Left lobe of liver (tissue), 2 donors: ENCODE measurements around the gene CHCHD10. TPM values are rescaled to one million over a fixed set of nuclear protein-coding genes. Genes with fewer than 3 reads are reported as not detected.
A peak's percentile ranks its signal among the peaks of the same experiment; 100 is the strongest.

Experiments used
- ATAC-seq: fragments of 200-7000 bp; cut with Tn5 transposase; one replicate; pipeline ENCODE4 v1.9.1; 2020; ENCODE audit warnings: mild to moderate bottlenecking, moderate library complexity
- DNase-seq: peaks from one replicate; pipeline ENCODE4 v3.0.0-alpha.2; 2020; ENCODE audit warnings: low spot score
- total RNA-seq: library from RNA; stranded (reverse); gene quantifications from one replicate; pipeline ENCODE4 v1.2.1, GENCODE V29; 2021
- donor health status: DM: no; HTN: no; CAD: no; lungs with moderate emphysema.
- donor health status: DM: no; HTN: yes; CAD: no.

The CHCHD10 gene
- total RNA-seq, 1 donor from 2014 or later: 320 TPM

GRCh38 chr22:23774114-23774921 is 6.5 kb upstream of the CHCHD10 start:
- ATAC-seq: no peak
- no peak for DNase-seq

DNA sequence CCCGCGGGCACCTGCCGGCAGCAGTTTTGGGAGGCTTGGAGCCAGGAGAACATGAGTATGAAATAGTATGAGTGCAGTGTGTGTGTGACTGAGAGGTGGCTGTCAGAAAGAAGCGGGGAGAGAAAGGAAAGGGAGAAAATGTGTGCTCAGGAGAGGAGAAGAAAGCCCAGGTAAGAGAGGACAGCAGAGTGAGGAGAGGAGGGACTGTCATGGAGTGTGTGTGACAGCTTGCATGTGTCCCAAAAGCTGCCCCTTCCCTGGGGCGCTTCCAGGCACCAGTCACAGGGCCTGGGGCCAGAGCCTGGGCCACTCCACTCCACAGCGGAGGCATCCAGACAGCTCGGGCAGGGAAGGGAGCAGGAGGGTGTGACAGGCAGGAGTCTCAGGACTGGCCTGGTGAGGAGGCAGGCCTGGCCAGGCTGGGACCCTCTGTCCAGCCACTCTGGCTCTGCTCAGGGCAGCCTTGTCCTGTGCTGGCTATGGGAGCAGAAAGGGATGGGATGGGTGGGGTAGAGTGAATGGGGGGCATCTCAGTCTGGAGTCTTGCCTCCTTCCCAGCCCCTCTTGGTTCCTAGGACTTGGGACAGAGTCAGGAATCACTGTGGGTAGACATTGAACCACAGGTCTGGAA is 5.8 kb upstream of the CHCHD10 start:
- no peak for DNase-seq
- ATAC-seq: no peak

- ATAC-seq: peak; percentile 35
- peak; percentile 59 for DNase-seq
These were observed 5.1 kb upstream of the CHCHD10 start, which contains the start of gene MMP11 for GRCh38 chr22:23772649-23773473. Gene MMP11 (plus strand): TSS chr22:23772849. CDS start chr22:23772871, 22 bp downstream.

DNA sequence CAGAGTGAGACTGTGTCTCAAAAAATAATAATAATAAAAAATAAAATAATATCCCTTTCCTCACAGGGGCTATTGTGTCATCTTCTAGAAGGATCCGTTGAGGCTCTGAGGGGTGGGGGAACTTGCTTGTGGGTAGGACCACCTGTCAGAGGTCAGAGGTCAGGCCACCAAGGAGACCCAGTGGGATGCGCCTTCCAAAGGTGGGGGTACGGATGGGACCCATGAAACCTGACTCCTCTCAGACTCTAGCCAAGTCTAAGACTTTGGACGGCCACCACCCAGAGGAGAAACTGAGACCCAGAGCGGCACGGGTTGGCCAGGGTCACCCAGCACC is 4.5 kb upstream of the CHCHD10 start:
- DNase-seq (no peak), ATAC-seq (no peak)

DNA sequence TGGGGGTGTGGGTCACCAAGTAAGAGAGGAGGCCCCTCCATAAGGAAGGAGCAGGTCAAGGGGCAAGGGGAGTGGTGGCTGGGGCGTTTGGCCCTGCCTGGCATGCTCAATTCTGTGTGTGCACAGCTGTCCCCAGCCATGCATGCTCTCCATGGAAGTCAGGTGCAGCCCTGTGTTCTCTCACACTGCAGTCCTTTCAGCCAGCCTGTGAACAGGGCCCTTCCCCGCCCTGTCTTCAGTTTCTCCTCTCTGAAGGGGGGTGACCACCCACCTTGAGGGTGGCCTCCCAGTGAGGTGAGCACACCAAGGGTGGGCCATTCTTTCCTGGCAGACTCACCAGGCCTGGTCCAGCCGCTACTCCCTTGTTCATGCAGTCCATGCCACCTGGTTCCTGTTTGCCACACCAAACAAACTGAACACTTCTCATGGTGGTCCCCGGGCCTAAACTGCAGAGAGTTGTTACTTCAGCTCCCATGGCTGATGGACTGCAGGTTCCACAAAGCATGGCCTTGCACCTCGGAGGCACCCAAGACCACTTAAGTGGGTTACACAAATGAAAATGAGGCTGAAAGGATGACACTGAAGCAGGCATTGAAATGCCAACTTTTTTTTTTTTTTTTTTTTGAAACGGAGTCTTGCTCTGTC is 1.7 kb upstream of the CHCHD10 start:
- ATAC-seq (no peak), DNase-seq (no peak)

DNA sequence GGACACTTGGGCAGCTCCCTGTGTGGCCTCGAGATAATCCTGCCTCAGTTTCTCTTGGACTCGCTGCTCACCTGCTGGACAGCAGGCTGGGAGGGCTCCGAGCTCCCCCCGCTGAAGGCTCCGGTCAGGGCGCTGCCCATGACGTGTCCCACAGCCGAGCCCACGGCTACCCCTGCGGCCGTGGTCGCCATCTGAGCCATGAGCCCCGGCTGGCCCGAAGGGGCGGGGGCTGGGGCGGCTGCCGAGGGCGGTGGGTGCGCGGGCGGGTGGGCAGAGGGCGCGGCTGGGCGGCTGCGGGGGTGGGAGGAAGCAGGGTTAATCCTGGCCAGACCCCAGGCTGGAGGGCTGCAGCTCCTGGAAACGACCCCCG is 484 bp downstream of the CHCHD10 start:
- no peak for DNase-seq
- ATAC-seq: no peak

DNA sequence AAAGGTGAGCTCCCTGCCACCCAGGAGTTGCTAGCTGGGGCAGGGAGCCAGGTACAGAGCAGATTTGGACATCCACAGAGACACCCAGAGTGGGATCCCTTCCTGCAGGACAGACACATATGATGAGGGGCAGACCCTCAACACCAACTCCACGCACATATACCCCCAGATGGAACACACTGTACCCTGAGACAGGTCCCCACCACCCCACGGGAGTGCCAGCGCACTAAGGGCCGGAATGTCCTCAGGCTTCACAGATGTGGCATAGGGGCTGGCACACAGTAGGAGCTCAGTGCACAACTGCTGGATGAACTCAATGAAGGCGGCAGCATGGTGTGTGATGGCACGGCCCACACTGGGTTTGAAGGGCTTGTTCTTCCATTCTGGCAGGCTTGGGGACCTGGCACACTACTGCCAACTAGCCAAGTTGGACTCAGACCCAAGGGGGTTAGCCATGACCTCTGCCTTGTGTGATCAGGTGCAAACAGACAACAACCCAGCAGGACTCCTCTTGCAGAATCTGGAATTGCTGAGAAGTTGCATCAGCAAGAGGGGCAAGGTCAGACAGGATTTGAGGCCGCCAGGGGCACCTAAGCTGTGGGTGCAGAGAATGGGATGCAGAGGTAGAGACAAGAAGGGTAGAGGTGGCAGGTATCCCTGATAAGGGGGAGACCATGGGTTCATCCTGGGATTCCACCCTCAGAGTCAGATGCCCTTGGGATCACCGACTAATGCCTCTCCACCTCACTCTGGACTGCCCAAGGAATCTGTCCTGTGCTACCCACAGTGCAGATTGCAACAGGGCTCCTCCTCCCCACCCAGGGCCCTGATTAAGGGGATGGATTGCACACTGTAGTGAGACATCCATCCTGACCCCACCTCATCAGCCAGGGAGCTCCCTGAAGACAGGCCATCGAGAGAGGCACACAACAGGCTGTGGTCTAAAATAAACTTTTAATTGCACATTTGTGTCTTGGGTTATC is 2.6 kb downstream of the CHCHD10 start:
- peak; percentile 90 for DNase-seq
- ATAC-seq: peak; percentile 52

DNA sequence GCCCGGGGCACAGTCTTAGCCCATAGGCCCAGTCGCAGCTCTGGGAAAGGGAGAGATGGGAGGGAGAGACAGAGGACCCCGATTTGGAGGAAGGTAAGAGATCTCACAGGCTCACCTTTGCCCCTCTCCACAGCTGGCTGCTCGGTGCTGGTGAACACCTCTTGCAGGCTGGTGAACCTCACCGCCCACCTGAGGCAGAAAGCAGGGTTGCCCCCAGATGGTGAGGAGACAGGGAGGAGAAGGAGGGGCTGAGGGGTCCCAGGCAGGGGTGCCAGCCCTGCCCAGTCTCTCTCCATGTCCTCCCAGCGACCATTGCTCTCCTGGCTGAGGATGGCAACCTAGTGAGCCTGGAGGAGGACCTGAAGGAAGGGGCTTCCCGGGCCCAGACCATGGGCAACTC is 3.8 kb downstream of the CHCHD10 start:
- ATAC-seq: no peak
- DNase-seq: no peak

- no peak for DNase-seq
- no peak for ATAC-seq
These were observed 4.2 kb downstream of the CHCHD10 start for GRCh38 chr22:23763579-23763945.

- no peak for DNase-seq
- ATAC-seq: no peak
These were observed 4.8 kb downstream of the CHCHD10 start, which contains the start of gene C22orf15 for GRCh38 chr22:23762842-23763578. Gene C22orf15 (plus strand): TSS chr22:23762990. CDS start chr22:23763307, 317 bp downstream.

GRCh38 chr22:23760056-23760455 is 7.7 kb downstream of the CHCHD10 start:
- DNase-seq (no peak), ATAC-seq (no peak)

GRCh38 chr22:23759566-23759965 is 8.2 kb downstream of the CHCHD10 start:
- DNase-seq (no peak), ATAC-seq (no peak)

GRCh38 chr22:23756891-23757290 is 10.9 kb downstream of the CHCHD10 start:
- no peak for DNase-seq
- ATAC-seq: peak; percentile 20

GRCh38 chr22:23755711-23756110 is 12.1 kb downstream of the CHCHD10 start:
- ATAC-seq (no peak), DNase-seq (no peak)

DNA sequence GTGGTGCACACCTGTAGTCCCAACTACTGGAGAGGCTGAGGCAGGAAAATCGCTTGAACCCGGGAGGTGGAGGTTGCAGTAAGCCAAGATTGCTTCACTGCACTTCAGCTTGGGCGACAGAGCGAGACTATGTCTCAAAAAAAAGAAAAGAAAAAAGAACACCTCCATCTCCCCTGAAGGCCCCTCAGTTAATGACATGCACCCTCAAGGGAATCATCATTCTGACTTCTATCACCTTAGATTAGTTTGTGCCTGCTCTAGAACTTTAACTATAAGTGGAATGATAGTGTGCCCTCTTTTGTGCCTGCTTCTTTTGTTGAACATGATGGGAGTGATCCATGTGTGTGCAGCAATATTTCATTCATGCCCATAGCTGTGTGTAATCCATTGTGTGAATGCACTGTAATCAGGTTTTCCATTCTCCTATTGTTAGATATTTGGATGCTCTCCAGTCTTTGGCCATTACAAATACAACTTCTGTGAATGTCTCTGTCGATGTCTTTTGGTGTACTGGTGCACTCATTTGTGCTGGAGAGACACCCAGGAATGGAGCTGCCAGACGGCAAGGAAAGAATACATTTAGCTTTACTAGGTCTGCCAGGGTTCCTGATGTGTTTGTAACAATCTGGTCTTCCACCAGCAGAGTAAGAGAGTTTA is 12.7 kb downstream of the CHCHD10 start:
- DNase-seq (no peak), ATAC-seq (no peak)

DNA sequence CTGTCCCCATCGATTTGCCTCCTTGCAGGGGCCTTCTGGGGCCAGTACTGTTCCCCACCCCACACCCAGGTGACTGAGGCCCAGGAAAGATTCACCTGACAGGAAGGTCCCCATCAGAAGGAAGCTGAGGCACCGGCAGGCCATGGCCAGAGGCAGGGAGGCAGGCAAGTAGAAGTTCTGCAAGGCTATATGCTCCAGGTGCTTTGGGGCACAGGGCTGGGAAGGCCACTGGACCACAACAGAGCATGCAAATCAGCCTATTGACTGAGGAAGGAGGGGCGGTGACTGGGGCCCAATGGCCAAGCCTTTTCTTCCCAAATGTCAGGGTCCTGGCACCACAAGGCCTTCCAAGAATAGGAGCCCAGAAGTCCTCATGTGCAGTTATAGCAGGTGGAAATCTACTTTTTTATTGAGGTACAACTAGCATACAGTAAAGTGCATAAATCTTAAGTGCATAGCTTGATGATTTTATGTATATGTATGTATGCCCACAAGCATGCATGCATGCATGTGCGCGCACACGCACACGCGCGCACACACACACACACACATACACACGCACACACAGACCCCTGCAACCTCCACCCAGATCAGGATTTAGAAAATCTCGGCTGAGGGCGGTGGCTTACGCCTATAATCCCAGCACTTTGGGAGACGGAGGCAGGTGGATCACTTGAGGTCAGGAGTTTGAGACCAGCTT is 13.4 kb downstream of the CHCHD10 start, which contains the start of gene VPREB3:
Gene VPREB3 (minus strand): TSS at position 206 of the 700 bp plus-strand sequence. CDS start 62 bp downstream, at position 144.
- no peak for ATAC-seq
- DNase-seq: no peak

DNA sequence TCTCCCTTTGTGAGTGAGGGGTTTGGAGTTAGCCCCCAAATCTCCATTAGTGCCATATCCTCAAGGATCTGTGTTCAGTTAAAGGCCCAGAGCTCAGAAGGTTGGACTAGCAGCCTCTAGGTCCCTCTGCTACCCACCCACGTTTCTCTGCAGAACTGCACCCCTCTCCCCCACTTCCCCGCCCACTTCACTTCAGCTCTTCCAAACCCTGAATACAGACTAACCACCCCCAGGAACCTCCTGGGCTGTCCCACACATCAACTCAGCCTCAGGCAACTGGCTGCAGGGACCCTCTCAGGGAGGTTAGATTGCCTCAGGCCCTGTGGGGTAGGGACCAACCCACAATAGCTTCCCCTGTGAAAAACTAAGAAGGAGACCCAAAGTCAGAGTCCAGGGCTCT is 14.4 kb downstream of the CHCHD10 start:
- DNase-seq (no peak), ATAC-seq (no peak)

DNA sequence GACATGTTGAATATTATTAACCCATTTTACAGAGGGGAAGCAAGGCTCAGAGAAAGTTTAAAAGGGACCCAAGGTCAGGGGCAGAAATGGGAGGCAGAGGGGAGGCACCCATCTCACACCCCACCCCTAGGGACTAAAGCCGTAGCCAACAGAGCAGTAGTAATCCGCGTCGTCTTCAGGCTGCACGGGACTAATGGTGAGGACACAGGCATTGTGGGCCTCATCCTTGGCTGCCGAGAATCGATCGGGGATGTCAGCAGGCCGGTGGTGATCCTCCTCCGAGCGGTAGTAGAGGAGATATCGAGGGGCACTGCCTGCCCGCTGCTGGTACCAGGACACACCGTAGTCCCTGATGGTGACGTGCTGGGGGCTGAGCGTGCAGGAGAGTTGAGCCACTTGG is 15.0 kb downstream of the CHCHD10 start:
- DNase-seq: no peak
- no peak for ATAC-seq
